HG03280 (cell line): ENCODE measurements around the gene FBF1.
"Not testable (repeated sequence)": the region's sequence is repeated elsewhere in the genome, so short reads cannot be mapped to it uniquely, and the experiment has no call there.

Experiments used
- ATAC-seq: cut with Tn5 transposase; IDR thresholded peaks from one replicate; pipeline ENCODE4 v1.9.1; 2021; ENCODE audit warnings: mild to moderate bottlenecking, moderate library complexity; ENCODE audit not compliant: unreplicated experiment

FBF1 gene, protein sequence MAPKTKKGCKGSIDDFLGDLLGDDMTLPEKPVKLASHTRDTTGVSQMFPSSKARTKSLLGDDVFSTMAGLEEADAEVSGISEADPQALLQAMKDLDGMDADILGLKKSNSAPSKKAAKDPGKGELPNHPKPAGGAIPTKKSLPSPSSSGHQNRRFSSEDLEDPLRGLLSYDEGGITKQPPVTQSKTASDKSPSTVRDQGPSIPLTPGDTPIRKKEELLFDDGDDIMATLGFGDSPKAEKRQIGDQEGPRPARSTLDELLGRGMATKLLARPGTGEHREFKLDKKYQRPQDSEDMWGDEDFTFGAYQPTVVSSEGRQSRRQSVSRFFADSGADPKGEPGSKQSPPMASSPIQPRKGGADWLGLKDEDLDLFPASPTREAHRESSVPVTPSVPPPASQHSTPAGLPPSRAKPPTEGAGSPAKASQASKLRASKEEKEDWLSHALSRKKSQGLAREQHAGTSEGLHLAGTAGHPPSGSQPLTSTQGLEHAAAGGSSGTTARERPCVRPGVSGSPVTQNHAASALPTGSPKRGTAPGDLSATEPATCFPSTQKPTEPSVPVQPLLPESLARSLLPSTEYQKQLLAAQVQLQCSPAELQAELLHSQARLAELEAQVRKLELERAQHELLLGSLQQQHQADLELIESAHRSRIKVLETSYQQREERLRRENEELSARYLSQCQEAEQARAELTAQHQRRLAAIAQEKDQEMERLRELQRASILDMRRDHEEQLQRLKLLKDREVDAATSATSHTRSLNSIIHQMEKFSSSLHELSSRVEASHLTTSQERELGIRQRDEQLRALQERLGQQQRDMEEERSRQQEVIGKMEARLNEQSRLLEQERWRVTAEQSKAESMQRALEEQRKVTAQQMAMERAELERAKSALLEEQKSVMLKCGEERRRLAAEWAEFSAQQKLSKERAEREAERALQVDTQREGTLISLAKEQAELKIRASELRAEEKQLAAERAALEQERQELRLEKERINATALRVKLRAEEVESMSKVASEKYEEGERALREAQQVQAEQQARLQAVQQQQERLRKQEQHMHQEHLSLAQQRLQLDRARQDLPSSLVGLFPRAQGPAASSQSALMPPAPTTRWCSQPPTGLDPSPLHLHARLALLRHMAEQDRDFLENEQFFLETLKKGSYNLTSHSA

GRCh38 chr17:75940727-75941441, at the start of gene FBF1:
TSS of gene FBF1 (minus strand) at chr17:75941042. CDS start at chr17:75938149, 2,893 bp downstream.
- ATAC-seq, result peak; percentile 96

DNA sequence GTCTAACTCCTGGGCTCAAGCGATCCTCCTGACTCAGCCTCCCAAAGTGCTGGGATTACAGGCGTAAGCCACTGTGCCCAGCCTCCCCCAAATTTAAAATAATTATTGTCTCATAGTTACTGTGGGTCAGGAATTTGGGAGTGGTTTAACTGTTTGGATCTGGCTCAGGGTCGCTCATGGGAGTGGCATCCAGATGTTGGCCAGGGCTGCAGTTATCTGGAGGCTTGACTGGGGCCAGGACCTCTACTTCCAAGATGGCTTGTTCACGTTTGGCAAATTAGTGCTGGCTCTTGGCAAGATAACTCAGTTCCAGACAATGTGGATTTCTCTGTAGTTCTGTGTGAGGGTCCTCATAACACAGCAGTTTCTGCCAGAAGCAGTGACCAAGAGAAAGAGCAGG, 46.2 kb upstream of the FBF1 start:
- ATAC-seq, result no peak

DNA sequence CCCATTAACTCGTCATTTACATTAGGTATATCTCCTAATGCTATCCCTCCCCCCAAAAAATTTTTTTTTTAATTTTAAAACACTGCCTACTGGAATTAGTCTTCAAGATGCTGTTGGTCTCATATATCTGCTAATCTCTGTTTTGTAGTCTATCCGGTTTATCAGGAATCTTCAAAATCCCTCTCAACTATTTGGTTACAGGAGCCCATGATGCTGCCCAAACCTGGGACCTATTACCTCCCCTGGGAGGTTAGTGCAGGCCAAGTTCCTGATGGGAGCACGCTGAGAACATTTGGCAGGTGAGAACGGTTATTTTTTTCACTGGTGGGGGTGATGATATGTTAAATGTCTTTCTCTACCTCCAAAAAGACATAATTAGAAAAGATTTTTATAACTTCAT, 45.1 kb upstream of the FBF1 start:
- no peak for ATAC-seq

DNA sequence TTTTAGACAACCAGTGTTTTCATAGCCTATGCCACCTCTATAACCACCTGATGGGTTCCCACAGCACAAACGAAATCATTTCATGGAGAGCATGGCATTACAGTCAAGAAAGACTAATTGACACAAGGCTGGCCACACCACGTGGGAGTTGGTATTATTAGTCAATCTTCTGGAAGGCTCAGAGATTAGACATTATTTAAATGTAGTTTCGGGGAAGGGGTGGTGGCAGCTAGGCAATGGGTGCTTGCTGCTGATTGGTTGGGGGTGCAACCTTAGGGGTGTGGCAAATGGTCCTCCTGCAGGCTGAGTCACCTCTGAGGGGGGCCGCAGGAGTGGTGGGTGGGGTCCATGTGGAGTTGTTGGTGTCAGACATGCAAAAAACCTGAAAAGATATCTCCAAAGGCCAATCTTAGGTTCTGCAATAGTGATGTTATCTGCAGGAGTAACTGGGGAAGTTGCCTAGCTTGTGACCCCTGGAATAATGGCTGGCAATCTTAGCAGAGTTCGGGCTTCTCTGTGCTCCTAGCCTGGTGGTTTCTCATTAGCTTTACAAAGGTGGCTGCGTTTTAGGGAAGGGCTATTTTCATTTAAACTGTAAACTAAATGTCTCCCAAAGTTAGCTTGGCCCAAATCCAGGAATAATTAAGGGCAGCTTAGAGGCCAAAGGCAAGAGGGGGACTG, 42.8 kb upstream of the FBF1 start:
- no peak for ATAC-seq

GRCh38 chr17:75981019-75981615, 40.3 kb upstream of the FBF1 start:
- no peak for ATAC-seq

- no peak for ATAC-seq
These were observed 39.6 kb upstream of the FBF1 start for GRCh38 chr17:75980188-75981018.

DNA sequence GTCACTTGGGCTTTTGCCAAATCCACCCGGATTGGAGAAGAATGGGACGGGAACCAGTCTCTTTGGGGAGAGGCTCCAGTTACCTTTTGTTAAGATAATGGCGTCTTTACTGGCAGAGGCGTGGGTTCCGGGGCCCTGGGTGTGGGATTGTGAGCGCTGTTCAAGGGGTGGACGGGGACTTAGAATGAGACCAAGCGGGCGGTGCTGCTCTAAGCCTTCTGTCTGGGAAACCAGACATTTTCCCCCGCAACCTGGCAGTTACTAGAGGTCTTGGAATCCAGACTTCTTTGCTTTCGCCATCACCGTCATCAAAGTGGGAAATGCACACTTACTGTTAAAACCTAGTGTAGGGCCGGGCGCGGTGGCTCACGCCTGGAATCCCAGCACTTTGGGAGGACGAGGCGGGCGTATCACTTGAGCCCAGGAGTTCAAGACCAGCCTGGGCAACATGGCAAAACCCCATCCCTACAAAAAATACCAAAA, 38.9 kb upstream of the FBF1 start:
- peak; percentile 17 for ATAC-seq

DNA sequence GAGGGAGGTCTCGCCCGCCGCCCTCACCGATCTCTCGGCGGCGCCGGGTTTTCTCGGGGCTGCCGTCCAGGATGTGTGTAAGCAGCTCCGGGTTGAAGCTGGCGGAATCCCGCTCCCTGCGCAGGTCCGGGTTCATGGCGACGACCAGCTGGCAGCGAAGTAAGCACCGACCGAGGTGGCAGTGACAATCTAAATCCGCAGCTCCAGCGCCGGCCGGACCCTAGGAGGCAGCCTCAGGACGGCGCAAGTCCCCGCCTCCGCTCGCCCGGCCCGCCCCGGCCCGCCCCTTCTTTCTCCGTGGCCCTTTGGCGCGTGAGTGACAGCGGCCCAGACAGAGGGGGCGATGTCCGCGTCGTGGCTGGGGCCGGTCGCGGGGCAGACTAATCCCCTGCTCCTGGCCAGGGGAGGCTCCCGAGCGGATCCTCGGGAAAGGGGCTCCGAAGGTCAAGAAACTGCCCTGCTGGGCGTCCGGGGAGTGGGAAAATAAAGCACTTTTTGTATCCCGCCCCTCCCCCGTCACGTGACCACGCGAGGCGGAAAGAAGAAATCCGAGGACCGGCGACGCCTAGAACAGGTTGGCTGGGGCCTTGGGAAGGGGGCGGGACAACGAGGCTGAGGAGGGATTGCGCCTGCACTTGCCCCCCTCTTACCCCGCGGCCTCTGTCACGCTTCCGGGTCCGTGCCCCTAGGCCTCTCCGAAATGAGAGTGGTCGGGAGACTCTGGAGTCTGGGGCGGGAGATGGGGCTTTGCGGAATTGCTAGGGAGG, 38.3 kb upstream of the FBF1 start, which contains the start of the genes ACOX1 and TEN1:
TSS of gene ACOX1 (minus strand) at position 229 of the 767 bp plus-strand sequence. CDS start at position 136, 93 bp downstream.
TSS of gene TEN1 (plus strand) at position 303 of the 767 bp plus-strand sequence. CDS start 6,953 bp downstream, outside the sequence.
- ATAC-seq, result peak; percentile 93

DNA sequence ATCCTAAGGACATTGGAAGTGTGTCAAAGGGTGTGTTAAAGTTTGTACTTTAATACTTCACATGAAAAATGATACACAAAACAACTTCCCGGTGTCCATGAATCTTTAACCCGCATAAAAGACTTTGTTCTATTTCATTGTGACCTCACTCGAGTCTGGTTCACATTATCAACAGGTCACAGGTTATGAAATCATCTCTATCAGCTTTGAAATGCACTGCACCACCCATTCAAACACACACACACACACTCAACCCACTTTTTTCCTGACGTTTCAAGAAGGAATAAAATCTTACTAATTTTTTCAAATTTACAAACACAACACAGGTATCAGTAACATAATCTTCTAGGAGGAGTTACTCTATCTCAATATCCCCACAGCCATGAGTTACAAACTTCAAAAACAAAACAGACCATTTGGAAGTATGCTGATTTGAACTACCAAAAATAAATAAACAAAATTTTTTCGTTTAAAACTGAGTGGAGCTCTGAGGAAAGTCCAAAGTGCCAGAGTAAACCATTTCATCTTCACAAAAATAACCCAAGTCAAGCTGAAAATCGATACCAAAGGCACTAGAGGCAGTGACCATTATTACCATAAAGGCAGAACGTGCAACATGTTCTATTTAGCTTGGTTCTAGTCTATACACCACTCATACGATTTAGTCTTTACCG, 35.5 kb upstream of the FBF1 start:
- ATAC-seq, result no peak

- no peak for ATAC-seq
These were observed 34.9 kb upstream of the FBF1 start for GRCh38 chr17:75975757-75976174.

DNA sequence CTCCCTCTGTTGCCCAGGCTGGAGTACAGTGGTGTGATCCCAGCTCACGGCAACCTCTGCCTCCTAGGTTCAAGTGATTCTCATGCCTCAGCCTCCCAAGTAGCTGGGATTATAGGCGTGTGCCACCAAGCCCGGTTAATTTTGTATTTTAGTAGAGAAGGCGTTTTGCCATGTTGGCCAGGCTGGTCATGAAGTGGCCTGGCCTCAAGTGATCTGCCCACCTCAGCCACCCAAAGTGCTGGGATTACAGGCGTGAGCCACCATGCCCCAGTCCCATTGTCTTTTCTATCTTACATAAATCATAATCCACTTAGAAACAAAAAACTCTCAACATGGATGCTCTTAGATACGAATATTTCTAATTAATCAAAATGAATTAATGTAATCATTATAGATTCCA, 34.3 kb upstream of the FBF1 start:
- not testable (repeated sequence) for ATAC-seq

GRCh38 chr17:75970626-75971025, 29.8 kb upstream of the FBF1 start:
- ATAC-seq, result no peak

- no peak for ATAC-seq
These were observed 29.2 kb upstream of the FBF1 start for GRCh38 chr17:75970011-75970523.

DNA sequence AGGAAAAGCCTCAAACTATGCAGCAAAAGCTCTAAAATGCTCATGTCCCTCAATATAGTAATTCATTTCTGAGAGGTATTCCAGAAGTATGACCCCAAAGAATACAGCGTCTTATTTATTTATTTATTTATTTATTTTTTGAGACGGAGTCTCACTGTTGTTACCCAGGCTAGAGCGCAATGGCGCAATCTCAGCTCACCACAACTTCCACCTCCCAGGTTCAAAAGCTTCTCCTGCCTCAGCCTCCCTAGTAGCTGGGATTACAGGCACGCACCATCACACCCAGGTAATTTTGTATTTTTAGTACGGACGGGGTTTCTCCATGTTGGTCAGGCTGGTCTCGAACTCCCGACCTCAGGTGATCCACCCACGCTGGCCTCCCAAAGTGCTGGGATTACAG, 28.2 kb upstream of the FBF1 start:
- not testable (repeated sequence) for ATAC-seq

DNA sequence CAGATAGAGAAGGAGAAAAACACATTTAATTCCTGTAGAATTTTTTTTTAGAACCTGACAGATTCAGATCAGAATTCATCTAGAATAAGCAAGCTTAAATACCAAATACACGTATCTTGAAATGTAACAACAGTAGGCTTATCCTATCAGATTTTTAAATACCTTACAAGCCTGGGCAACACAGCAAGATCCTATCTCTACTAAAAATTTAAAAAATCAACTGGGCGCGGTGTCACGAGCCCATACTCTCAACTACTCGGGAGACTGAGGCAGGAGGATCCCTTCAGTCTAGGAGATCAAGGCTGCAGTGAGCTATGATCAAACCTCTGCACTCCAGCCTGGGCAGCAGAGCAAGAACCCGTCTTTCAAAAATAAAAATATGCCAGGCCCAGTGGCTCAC, 24.6 kb upstream of the FBF1 start:
- no peak for ATAC-seq

- no peak for ATAC-seq
These were observed 19.1 kb upstream of the FBF1 start for GRCh38 chr17:75959839-75960511.
